Caki2 (cell line): ENCODE measurements around the gene ARHGEF17. TPM values are rescaled to one million over a fixed set of nuclear protein-coding genes. Genes with fewer than 3 reads are reported as not detected.
A peak's percentile ranks its signal among the peaks of the same experiment; 100 is the strongest.

Source experiments
- DNase-seq: peaks from one replicate; pipeline ENCODE4 v3.0.0-alpha.2; 2015; ENCODE audit warnings: low read depth
- in situ Hi-C: cut with HindIII; loops from 2 replicates; pipeline ENCODE4 v1.10.0; 2016; ENCODE audit warnings: low sequenced_read_pairs, low pct_unique_long_range_greater_than_20kb, mixed read lengths
- total RNA-seq: library from RNA; depleted of rRNA; stranded (reverse); fragments of >200 nt; shearing (Covaris generic); gene quantifications from 2 replicates; pipeline ENCODE4 v1.2.3, GENCODE V29; 2014; ENCODE audit warnings: low replicate concordance

Gene ARHGEF17
- total RNA-seq, 1 experiment from 2014 or later, result 6.0 TPM

DNA sequence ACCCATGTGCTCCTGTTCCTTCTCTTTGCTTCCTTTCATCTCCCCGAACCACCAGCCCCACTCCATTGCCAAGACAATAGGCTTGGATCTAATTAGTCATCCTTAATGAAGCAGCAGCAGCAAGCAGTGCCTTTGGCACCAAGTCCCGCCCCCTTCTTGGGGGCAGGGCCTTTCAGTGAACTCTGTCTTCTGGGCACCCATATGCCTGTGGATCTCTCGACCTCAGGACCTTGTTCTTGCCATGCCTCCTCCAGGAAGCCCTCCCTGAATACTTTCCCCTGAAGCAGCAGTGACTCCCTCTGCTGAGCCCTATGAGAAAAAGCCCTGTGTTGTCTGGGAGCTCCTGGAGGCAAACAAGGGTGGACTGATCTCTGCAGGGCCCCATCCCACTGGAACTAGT lies 32.1 kb downstream of the ARHGEF17 start:
- in situ Hi-C loops, result no loop called here
- no peak for DNase-seq

DNA sequence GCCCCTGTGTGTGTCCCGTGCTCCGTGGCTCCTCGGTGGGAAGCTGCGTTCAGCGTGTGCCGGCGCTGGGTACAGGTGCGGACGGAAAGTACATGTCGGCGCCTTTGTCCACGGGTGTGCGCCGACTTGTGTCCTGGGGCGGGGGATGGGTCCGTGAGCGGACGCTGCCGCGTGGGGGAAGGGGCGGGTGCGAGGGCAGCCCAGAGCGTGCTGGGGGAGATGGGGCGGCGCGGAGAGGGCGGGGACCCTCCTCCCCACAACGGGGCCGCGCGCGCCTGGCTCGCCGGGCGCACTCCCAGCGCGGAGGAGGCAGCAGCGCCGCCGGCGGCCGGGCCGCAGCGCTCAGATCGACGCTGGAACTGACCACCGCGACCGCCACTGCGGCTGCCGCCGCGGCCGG lies 34.6 kb downstream of the ARHGEF17 start:
- in situ Hi-C loops, result no loop called here

DNA sequence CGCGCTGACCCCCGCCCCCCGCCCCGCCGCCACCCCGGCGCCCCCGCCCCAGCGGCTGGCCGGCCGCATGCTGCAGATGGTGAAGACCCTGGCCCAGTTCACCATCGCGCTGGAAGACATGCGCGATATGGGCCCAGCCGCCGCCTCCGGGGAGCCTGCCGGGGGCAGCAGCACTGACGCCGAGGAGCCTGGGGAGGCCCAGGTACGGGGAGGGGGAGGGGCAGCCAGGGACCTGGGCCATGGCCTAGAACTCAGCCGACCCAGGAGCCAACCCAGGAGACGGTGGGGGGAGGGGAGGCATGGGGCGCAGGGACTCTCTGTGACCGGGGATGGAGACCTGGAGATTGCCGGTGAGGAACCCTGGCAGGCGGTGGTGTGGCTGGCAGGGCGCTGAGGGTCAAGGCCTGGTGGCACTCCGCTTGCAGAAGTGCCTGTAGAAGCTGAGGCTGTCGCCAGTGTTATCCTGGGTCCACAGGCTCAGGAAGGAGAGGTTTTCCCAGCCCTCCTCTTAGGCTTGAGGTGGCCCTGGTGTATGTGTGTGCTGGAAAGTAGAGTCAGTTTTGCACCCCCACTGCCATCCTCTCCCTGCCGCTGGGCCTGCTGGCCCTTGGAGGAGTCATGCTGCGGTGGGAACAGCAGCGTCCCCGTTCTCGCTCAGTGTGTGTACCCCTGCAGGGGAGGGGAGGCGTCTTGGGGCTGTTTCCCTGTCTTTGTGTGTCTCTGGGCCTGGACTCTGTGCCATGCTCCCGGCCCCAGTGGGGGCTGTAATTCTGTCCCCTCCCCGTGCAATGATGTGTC lies 35.2 kb downstream of the ARHGEF17 start:
- DNase-seq, result no peak
- in situ Hi-C loops, result no loop called here

More for the DNA sequence above, 34.6 kb downstream of the ARHGEF17 start:
- DNase-seq, result no peak

DNA sequence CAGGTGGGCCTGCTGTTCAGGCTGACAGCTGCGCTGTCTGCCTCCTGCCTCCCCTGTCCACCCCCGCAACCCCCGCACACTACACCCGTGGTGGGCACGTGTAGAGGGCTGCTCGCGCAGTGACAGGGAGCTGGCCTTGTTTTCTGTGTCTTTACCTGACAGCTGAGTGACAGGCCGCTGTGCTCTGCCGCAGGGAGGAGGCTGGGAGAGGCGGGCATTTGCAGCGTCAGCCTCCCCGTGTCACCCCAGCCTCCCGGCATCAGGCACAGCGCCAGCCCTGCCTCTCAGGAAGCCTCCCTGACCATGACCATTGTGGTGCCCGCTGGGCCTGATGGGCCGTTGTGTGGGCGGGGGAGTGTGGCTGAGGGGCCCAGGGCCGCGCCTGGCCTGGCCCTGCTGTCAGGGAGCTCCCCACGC lies 36.1 kb downstream of the ARHGEF17 start:
- in situ Hi-C loops, result no loop called here
- no peak for DNase-seq

DNA sequence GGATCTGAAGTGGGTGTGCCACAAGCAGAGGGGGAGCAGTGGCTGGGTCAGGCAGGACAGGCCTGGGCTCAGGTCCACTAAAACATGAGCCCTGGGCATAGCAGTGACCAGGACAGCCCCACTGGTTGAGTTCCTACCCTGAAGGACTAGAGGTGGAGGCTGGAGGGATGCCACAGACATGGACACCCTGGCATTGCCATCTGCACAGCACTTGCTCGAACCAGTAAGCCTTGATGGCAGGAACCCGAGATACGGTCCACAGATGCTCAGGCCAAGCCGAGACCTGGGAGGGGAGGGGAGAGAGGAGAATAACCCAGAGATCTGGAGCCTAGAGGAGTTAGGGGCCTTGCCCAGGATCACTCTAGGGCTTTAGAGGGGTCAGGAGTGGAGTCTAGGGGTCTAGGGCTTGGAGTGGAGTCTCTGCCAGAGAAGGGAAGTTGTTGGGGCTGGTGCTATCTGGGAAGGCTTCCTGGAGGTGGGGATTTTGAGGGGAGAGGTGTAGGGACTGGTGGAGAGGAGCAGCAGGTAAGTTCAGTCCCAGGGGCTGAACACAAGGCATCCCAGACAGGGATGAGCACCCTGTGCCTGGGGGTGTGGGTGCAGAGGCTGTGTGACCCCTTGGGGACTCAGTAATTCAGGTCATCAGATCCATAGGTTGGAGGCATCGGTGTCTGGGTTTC lies 37.5 kb downstream of the ARHGEF17 start:
- in situ Hi-C loops, result no loop called here

DNA sequence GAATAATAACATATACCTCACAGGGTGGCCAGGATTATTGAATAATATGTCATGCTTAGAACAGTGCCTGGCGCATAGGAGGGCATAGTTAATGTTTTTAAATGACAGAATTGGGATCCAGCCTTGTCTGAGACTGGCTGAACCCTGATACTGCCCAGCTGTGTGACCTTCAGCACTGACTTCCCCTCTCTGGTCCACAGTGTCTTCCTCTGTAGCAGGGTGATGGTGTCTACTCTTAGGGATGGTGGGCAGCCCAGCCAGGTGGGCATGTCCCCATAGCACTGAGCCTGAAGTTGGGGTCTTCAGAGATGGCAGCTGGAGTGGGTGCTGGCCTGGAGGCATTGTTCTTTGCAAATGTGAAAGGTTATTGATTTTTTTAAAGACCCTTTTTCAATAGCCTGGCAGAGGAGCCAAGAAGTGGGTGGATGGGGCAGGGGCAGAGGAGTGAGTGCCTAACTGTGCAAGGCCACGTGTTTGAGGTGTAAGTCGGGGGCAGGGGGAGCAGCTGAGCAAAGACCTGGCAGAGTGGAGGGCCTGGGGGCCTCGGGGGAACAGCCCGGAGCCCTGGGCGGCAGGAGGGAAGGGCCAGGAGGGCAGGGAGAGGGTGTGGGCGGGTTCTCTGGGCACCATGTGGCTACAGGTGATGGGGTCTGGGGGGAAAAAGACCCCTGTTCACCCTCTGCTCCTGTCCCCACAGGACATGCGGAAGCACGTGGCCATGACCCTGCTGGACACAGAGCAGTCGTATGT lies 38.3 kb downstream of the ARHGEF17 start:
- in situ Hi-C loops, result no loop called here

More for the DNA sequence above, 37.5 kb downstream of the ARHGEF17 start:
- DNase-seq, result no peak

DNA sequence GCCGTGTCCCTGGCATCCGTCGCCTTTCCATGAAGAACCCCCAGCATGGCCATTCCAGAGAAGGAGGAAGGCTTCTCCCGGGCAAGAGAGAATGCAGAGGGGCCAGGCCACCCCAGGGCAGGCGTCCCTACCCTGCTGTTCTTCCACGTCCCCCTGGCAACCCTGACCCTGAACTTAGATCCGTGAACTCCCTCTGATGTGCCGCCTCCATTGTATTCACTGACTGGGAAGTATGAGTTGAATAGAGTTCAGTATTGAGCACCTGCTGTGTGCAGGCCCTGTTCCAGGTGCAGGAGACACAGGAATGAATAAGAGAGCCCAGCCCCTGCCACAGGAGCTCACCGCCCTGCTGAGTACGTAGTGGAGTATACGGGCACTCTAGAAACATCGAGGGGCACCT lies 39.0 kb downstream of the ARHGEF17 start:
- in situ Hi-C loops, result no loop called here
- DNase-seq, result no peak

More for the DNA sequence above, 38.3 kb downstream of the ARHGEF17 start:
- no peak for DNase-seq

DNA sequence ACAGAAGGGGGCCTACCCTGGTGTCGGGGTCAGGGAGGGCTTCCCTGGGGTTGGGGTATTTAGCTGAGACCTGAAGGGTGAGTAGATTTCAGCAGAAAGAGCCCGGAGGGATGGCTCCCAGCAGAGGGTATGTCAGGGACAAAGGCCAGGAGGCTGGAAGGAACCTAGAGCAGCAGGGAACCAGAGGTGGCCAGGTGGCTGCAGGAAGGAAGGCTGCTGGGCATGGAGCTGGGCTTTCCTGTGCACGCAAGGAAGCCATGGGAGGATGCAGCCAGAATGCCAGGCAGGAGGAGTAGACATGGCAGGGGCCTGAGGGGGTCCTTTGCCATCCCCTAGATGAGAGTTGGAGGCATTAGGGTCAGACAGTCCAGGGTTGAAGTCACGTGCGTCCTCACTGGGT lies 40.8 kb downstream of the ARHGEF17 start:
- in situ Hi-C loops, result no loop called here
- no peak for DNase-seq

DNA sequence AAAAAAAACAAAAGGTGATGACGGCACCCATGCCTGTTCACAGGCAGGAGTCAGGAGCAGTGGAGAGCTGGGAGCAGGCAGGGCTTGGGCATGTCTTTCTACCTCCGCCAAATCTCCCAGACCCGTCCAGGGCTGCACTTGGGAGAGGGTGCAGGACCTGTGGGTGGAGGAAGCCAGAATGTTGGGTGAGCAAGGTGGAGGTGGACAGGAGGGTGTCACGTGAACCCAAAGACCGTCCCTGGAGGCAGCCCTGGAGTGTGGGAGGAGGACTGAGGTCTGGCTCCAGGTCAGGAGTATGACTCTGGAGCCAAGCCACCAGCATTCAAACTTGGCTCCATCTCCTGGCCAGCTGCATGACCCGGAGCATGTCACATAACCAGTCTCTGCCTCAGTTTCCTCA lies 41.6 kb downstream of the ARHGEF17 start:
- DNase-seq, result no peak
- in situ Hi-C loops, result no loop called here

DNA sequence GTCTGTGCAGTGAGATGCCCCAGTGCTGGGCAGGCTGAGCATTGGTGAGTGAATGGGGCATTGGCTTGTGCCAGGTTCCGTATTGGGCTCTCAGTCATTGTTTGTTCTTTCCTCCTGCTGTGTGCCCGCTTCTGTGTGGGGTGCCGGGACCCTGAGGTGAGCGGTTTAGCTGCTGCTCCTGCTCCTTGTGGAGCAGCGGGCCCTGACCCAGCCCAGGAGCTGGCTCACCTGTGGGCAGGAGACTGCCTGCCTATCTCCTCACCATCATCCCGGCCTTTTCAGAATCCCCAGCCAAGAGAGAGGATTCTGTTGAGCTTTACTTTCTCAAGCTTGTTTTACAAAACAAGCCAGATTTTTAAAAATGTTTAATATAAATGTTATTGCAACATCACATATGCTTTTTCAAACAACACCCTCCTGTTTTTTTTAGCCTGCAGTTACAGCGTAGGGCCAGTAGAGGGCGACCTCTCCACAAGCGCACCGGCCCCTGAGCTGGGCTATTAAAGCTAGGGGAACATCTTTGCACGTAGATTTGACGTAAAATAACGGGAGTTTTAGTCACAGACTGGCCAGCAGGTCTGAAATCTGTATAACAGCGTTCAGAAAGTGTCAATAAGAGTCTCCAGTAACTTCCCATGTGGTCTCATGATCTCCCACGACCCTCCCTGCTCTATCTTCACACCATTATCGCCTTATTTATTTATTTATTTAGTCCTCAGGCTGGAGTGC lies 43.0 kb downstream of the ARHGEF17 start:
- in situ Hi-C loops, result no loop called here
- peak; percentile 38 for DNase-seq

DNA sequence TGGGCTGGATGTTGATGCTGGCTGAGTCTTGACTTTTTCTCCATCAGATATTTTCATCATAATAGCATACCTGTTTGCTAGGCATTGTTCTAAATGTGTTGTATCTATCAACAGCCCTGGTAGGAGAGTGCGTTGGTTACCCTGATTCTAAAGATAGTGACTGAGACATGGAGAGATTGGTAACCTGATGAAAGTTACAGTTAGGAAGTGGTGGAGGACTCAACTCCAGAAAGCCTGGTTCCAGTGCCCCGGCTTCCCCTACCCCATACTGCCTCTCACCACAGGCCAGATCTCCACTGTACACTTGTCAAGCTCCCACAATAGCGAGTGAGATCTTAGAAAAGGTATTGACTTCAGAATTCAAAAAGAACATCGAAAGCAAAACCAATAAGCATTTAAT lies 45.3 kb downstream of the ARHGEF17 start:
- no peak for DNase-seq
- in situ Hi-C loops, result no loop called here

DNA sequence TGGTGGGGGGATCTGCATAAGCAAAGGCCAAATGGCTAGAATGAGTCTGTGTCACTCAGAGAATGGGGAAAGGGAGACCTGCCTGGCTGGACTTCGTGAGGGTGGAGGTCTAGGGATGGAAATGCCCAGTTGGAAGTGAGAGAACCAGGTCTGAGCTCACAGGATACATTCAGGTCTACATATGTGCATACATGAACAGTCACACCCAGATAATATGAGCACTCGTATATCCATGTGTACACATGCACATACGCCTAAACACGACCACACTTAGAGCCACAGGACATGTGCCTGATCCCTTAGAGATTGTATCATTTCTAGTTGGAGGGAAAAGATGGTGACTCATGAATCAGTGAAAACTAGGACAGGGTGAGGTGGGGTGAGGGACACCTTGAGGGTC lies 47.0 kb downstream of the ARHGEF17 start:
- no peak for DNase-seq
- in situ Hi-C loops, result no loop called here

DNA sequence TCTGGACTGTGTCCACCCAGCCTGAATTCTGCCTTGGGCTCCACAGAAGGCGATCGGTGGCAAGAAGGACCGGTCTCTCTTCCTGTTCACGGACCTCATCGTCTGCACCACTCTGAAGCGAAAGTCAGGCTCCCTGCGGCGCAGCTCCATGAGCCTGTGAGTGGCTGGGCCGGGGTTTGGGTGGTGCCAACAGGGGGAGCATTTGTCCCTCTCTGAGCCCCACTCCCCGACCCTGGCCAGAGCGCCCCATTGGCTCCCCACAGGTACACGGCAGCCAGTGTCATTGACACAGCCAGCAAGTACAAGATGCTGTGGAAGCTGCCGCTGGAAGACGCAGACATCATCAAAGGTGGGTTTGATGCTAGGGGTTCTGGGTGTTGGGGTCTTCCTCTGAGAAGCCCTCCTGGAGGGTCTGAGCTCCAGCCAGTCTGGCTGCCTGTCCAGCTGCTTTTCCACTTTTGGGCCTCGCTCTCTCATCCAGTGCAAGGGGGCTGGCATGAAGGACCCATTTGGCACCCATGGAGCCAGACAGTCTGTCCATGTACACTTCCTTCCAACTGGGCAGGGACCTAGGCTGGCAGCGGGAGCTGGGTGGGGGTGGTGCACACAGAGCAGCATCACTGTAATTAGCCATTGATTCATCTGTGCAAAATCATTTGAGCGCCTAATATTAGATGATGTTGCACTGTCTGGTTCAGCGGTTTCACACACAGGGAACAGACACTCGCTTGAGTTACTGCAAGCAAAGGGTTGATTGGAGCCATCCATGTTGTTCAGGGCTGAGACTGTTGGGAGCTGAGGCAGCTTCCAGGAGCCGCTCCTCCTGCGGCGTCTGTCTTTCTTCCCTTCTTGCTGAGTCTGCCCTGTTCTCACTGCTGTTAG lies 49.1 kb downstream of the ARHGEF17 start:
- in situ Hi-C loops, result no loop called here
- DNase-seq, result no peak

DNA sequence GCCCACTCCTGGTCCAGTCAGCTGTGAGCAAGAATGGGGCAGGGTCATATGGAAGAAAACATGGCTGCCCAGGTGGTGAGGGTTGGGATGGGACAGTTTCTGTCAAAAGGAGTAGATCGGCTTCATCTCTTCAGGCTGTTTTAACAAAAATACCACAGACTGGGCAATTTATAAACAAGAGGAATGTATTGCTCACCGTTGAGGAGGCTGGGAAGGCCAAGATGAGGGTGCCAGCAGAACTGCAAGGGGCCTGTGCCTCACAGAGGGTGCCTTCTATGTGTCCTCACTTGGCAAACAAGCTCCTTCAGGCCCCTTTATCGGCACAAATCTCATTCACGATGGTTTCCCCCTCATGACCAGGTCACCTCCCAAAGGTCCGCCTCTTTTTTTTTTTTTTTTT lies 50.0 kb downstream of the ARHGEF17 start:
- DNase-seq, result no peak

DNA sequence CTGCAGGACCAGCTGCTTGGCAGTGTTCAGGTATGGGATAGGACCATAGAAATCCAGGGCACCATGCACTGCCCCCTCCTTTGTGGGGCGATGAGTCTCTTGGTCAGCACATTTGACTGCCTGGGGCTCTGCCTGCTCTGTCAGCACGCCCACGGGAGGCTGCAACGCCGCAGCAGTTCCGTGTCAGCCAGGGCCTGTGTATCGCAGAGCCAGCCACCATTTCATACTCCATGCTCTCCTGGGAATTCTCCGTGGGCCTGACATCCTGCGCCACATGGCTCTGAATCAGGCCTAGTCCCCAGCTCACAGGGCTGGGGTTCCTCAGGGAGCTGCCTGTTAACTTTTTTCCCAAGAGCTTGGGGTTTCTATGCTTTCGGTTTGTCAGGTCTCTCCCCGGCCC lies 51.3 kb downstream of the ARHGEF17 start:
- in situ Hi-C loops, result no loop called here
- no peak for DNase-seq

More for the DNA sequence above, 50.0 kb downstream of the ARHGEF17 start:
- in situ Hi-C loops, result no loop called here

DNA sequence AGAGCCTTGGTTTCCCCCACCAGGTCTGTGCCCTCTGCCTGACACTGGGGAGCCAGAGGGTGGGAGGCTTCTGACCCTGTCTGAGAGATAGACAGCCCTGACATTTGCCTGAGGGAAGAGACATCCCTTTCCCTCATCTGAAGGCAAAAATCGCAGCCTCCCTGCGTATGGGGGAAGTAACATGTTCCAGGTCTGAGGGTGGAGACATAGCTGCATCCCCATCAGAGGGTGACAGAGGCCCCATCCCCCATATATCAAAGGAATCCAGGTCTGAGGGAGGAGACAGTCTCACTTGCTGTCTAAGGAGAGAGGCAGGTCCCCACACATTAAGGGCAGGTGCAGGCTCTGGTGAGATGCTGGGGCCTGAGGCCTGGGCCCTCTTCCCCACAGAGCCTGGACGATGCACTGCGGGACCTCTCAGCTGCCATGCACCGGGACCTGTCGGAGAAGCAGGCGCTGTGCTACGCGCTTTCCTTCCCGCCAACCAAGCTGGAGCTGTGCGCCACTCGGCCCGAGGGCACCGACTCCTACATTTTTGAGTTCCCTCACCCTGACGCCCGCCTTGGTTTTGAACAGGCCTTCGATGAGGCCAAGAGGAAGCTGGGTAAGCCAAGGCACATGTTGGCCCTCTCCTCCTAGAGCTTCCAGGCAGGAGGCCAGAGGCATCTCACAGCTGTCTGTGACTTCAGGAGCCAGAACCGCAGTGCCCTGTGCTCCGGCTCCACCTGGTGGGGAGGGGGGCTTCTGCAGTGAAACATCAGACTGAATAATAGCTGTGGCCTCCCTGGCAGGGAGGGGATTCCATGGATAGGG lies 52.1 kb downstream of the ARHGEF17 start:
- in situ Hi-C loops, result no loop called here
- DNase-seq, result no peak
